Measurements from ENCODE around the gene HOXA2. TPM values are rescaled to one million over a fixed set of nuclear protein-coding genes. Genes with fewer than 3 reads are reported as not detected.

HOXA2 gene
- total RNA-seq, 1 donor from 2014 or later: 0.82 TPM

- no peak for DNase-seq (ENCODE audit: extremely low read depth, low read depth, low spot score)
These were observed 1.1 kb downstream of the HOXA2 start for GRCh38 chr7:27101171-27101956.

- DNase-seq (ENCODE audit: extremely low read depth, low read depth, low spot score): no peak
These were observed 1.8 kb downstream of the HOXA2 start for GRCh38 chr7:27100694-27101170.

GRCh38 chr7:27099453-27100370 lies 2.8 kb downstream of the HOXA2 start:
- DNase-seq (ENCODE audit: extremely low read depth, low read depth, low spot score): no peak

GRCh38 chr7:27098578-27099451 lies 3.7 kb downstream of the HOXA2 start:
- DNase-seq (ENCODE audit: extremely low read depth, low read depth, low spot score): no peak

GRCh38 chr7:27097686-27098577 lies 4.6 kb downstream of the HOXA2 start:
- DNase-seq (ENCODE audit: extremely low read depth, low read depth, low spot score): no peak

- no peak for DNase-seq (ENCODE audit: extremely low read depth, low read depth, low spot score)
These were observed 5.5 kb downstream of the HOXA2 start for GRCh38 chr7:27096768-27097514.

- DNase-seq (ENCODE audit: extremely low read depth, low read depth, low spot score): no peak
These were observed 6.4 kb downstream of the HOXA2 start, which contains the start of gene HOXA1 for GRCh38 chr7:27095897-27096767. TSS of gene HOXA1 (minus strand) at chr7:27096000. CDS start at chr7:27095912, 88 bp downstream.

- DNase-seq (ENCODE audit: extremely low read depth, low read depth, low spot score): no peak
These were observed 7.2 kb downstream of the HOXA2 start for GRCh38 chr7:27095050-27095896.

- DNase-seq (ENCODE audit: extremely low read depth, low read depth, low spot score): no peak
These were observed 8.0 kb downstream of the HOXA2 start for GRCh38 chr7:27094304-27095049.

GRCh38 chr7:27093184-27093895 lies 9.1 kb downstream of the HOXA2 start:
- no peak for DNase-seq (ENCODE audit: extremely low read depth, low read depth, low spot score)

- no peak for DNase-seq (ENCODE audit: extremely low read depth, low read depth, low spot score)
These were observed 9.7 kb downstream of the HOXA2 start for GRCh38 chr7:27092819-27093110.

- DNase-seq (ENCODE audit: extremely low read depth, low read depth, low spot score): no peak
These were observed 10.3 kb downstream of the HOXA2 start for GRCh38 chr7:27091941-27092818.

- no peak for DNase-seq (ENCODE audit: extremely low read depth, low read depth, low spot score)
These were observed 11.4 kb downstream of the HOXA2 start for GRCh38 chr7:27091105-27091504.

- DNase-seq (ENCODE audit: extremely low read depth, low read depth, low spot score): no peak
These were observed 14.2 kb downstream of the HOXA2 start for GRCh38 chr7:27088002-27088922.
